DOHH2 (cell line): Measurements from ENCODE around the gene CAPN7.

Experiments used
- H3F3A ChIP-seq: fragments of 200-600 bp; sonication (generic), shearing (Covaris generic); 2 replicates; pipeline ENCODE4 v1.6.0; 2016; ENCODE audit warnings: antibody characterized with exemption, mild to moderate bottlenecking; ENCODE audit not compliant: control insufficient read depth, insufficient read depth
- H3K27ac ChIP-seq: fragments of 200-600 bp; sonication (generic); 2 replicates; pipeline ENCODE4 v1.5.1; 2014; ENCODE audit warnings: low read depth, mild to moderate bottlenecking, low read length, moderate library complexity
- H3K27me3 ChIP-seq: fragments of 200-600 bp; sonication (generic); 2 replicates; pipeline ENCODE4 v1.6.1; 2014; ENCODE audit warnings: mild to moderate bottlenecking, low read length, mixed read lengths; ENCODE audit not compliant: control insufficient read depth
- H3K36me3 ChIP-seq: fragments of 200-600 bp; sonication (generic); 2 replicates; pipeline ENCODE4 v1.6.1; 2014; ENCODE audit warnings: mild to moderate bottlenecking, low read length, moderate library complexity, mixed read lengths; ENCODE audit not compliant: control insufficient read depth
- H3K4me1 ChIP-seq: fragments of 200-600 bp; sonication (generic); 2 replicates; pipeline ENCODE4 v1.6.1; 2014; ENCODE audit warnings: mild to moderate bottlenecking, low read length, mixed read lengths; ENCODE audit not compliant: control insufficient read depth
- H3K4me2 ChIP-seq: fragments of 200-600 bp; sonication (generic); 2 replicates; pipeline ENCODE4 v1.6.0; 2014; ENCODE audit warnings: mild to moderate bottlenecking, low read length, moderate library complexity
- H3K4me3 ChIP-seq: fragments of 200-600 bp; sonication (generic); 2 replicates; pipeline ENCODE4 v1.5.1; 2014; ENCODE audit warnings: mild to moderate bottlenecking, low read length, mixed read lengths
- H3K79me2 ChIP-seq: fragments of 200-600 bp; sonication (generic); 2 replicates; pipeline ENCODE4 v1.6.1; 2014; ENCODE audit warnings: mild to moderate bottlenecking, low read length, mixed read lengths; ENCODE audit not compliant: control insufficient read depth
- H3K9me2 ChIP-seq: fragments of 200-600 bp; sonication (generic); replicated peaks from 2 replicates; pipeline ENCODE4 v1.6.1; 2014; ENCODE audit warnings: mild to moderate bottlenecking, low read length, mixed read lengths; ENCODE audit not compliant: control insufficient read depth
- H3K9me3 ChIP-seq: fragments of 200-600 bp; sonication (generic); 2 replicates; pipeline ENCODE4 v1.6.1; 2014; ENCODE audit warnings: antibody characterized with exemption, low read length, mixed read lengths; ENCODE audit not compliant: control insufficient read depth, insufficient read depth
- H4K20me1 ChIP-seq: fragments of 200-600 bp; sonication (generic); 2 replicates; pipeline ENCODE4 v1.6.0; 2014; ENCODE audit warnings: low read depth, mild to moderate bottlenecking, antibody characterized with exemption, low read length, moderate library complexity; ENCODE audit not compliant: control insufficient read depth, insufficient read depth
- CTCF ChIP-seq: fragments of 200-600 bp; sonication (generic); IDR thresholded peaks from one replicate; pipeline ENCODE4 v1.5.1; 2014; ENCODE audit warnings: antibody characterized with exemption, mild to moderate bottlenecking, low read depth, low read length; ENCODE audit not compliant: poor library complexity, severe bottlenecking
- EZH2phosphoT487 ChIP-seq: fragments of 200-600 bp; sonication (generic); IDR thresholded peaks from 2 replicates; pipeline ENCODE4 v1.6.1; 2017; ENCODE audit warnings: borderline replicate concordance, mild to moderate bottlenecking, antibody characterized with exemption, low read length, moderate library complexity, mixed read lengths

Gene CAPN7

GRCh38 chr3:15265655-15266509 is 59.8 kb downstream of the CAPN7 start:
- H4K20me1 ChIP-seq = no peaks in the 10 kb centered on the region
- H3K4me1 ChIP-seq = peaks cover 12% of the 10 kb centered on the region; the same call in 1 of the 2 replicates
- no peak overlapping the region for H3K4me3 ChIP-seq
- H3K27ac ChIP-seq = no peak overlapping the region
- H3F3A ChIP-seq = no peaks in the 10 kb centered on the region
- peaks cover 34% of the 10 kb centered on the region for H3K36me3 ChIP-seq
- H3K9me2 ChIP-seq = no peaks in the 10 kb centered on the region
- TF ChIP-seq EZH2phosphoT487 (no peak), CTCF (no peak)
- H3K79me2 ChIP-seq = no peaks in the 10 kb centered on the region; the same call in 1 of the 2 replicates
- H3K27me3 ChIP-seq = no peaks in the 10 kb centered on the region
- no peak overlapping the region for H3K4me2 ChIP-seq
- no peaks in the 10 kb centered on the region for H3K9me3 ChIP-seq

- Histone ChIP-seq H3K79me2 (no peaks in the 10 kb centered on the region; the same call in 1 of the 2 replicates), H3K9me3 (no peaks in the 10 kb centered on the region), H3K9me2 (no peaks in the 10 kb centered on the region), H3K4me2 (no peak overlapping the region), H3F3A (no peaks in the 10 kb centered on the region), H3K36me3 (peaks cover 26% of the 10 kb centered on the region), H3K4me1 (peaks cover 15% of the 10 kb centered on the region), H3K27ac (no peak overlapping the region), H3K27me3 (no peaks in the 10 kb centered on the region), H4K20me1 (no peaks in the 10 kb centered on the region), H3K4me3 (no peak overlapping the region)
- no peak for TF ChIP-seq EZH2phosphoT487
- no peak for TF ChIP-seq CTCF
These were observed 60.7 kb downstream of the CAPN7 start for GRCh38 chr3:15266510-15267376.

DNA sequence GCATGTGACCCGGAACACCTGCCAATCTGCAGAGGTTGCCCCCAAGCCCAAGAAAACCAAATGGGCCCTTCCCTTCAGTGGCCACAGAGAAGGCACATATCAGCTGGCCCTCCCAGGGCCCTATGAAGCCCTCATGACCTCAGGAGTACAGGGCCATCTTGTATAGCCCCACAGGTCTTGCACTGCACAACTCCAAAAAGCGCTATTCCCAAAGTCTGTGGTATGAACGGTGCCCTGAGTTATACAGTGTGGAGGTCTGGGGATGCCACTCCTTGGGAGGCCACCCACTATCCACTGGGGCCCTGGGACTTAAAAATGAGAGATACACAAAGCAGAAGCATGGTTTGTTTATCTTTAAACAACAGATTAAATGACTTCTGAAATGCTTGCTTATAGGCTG is 61.5 kb downstream of the CAPN7 start:
- Histone ChIP-seq H3K4me2 (no peak overlapping the region), H3K9me2 (no peaks in the 10 kb centered on the region), H3K4me3 (no peak overlapping the region), H4K20me1 (no peaks in the 10 kb centered on the region), H3K79me2 (no peaks in the 10 kb centered on the region; the same call in 1 of the 2 replicates), H3K27me3 (no peaks in the 10 kb centered on the region), H3K36me3 (peaks cover 22% of the 10 kb centered on the region), H3K4me1 (peaks cover 23% of the 10 kb centered on the region), H3K9me3 (no peaks in the 10 kb centered on the region), H3F3A (no peaks in the 10 kb centered on the region), H3K27ac (no peak overlapping the region)
- no peak for TF ChIP-seq EZH2phosphoT487
